Right ventricle myocardium inferior (tissue), 1 donor: ENCODE data around the gene IL34. TPM values are rescaled to one million over a fixed set of nuclear protein-coding genes. Genes with fewer than 3 reads are reported as not detected.

Experiments
- ATAC-seq: fragments of 200-7000 bp; cut with Tn5 transposase; one replicate; pipeline ENCODE4 v1.9.1; 2020; ENCODE audit warnings: mild to moderate bottlenecking, moderate library complexity
- DNase-seq: peaks from one replicate; pipeline ENCODE4 v3.0.0; 2021; ENCODE audit errors: missing footprints
- intact Hi-C: fragments of 100-400 bp; cut with DNase I; formaldehyde crosslinking; loops from one replicate; pipeline ENCODE4 v1.11.0; 2022
- total RNA-seq: library from RNA; stranded (reverse); fragmentation: NEBNext Ultra II Directional; extraction: Animal tissue kit (Norgen Biotek cat#: 25700); gene quantifications from one replicate; pipeline ENCODE4 v1.2.1, GENCODE V29; 2021
- donor health status: DM: no; HTN: yes; CAD: no; lungs with severe emphysema.

The IL34 gene
- total RNA-seq, 1 donor from 2014 or later = 2.0 TPM

- no peak for ATAC-seq
- DNase-seq = peak; percentile 63
Measured at GRCh38 chr16:70684146-70685060, 38.0 kb downstream of the IL34 start.

GRCh38 chr16:70685061-70685937 is 38.9 kb downstream of the IL34 start:
- intact Hi-C loops = no loop called here
- DNase-seq (peak; percentile 69), ATAC-seq (peak; percentile 0)

More at GRCh38 chr16:70684146-70685060, 38.0 kb downstream of the IL34 start:
- intact Hi-C loops = no loop called here

GRCh38 chr16:70685938-70686375 is 39.6 kb downstream of the IL34 start, which contains the start of gene MTSS2:
Gene MTSS2, minus strand, starts transcription at chr16:70686053. Its CDS starts 262 bp downstream, at chr16:70685791.
- intact Hi-C loops = no loop called here
- peak; percentile 72 for ATAC-seq
- DNase-seq = peak; percentile 90

- DNase-seq = peak; percentile 63
- intact Hi-C loops = no loop called here
- no peak for ATAC-seq
Measured at GRCh38 chr16:70686376-70687101, 40.2 kb downstream of the IL34 start.

- intact Hi-C loops = no loop called here
- DNase-seq (peak; percentile 63), ATAC-seq (no peak)
Measured at GRCh38 chr16:70687102-70687511, 40.7 kb downstream of the IL34 start.

- intact Hi-C loops = loop anchor here (2.0 kb wide), 1 partner anchor 49 kb away; no protein-coding TSS in a partner anchor
- DNase-seq = peak; percentile 70
- no peak for ATAC-seq
Measured at GRCh38 chr16:70687671-70688245, 41.4 kb downstream of the IL34 start.

GRCh38 chr16:70688246-70688742 is 41.9 kb downstream of the IL34 start:
- peak; percentile 45 for ATAC-seq
- intact Hi-C loops = loop anchor here (2.0 kb wide), 1 partner anchor 49 kb away; no protein-coding TSS in a partner anchor
- DNase-seq = peak; percentile 84

GRCh38 chr16:70689035-70689969 is 42.9 kb downstream of the IL34 start:
- intact Hi-C loops = loop anchor here (2.0 kb wide), 1 partner anchor 47 kb away; no protein-coding TSS in a partner anchor
- ATAC-seq = no peak
- DNase-seq = peak; percentile 67

- ATAC-seq = no peak
- intact Hi-C loops = loop anchor here (2.0 kb wide), 1 partner anchor 47 kb away; no protein-coding TSS in a partner anchor
Measured at GRCh38 chr16:70689970-70690891, 43.9 kb downstream of the IL34 start.

GRCh38 chr16:70691223-70692129 is 45.1 kb downstream of the IL34 start:
- DNase-seq (peak; percentile 86), ATAC-seq (peak; percentile 15)
- intact Hi-C loops = loop anchor here (2.0 kb wide), 1 partner anchor 39 kb away; no protein-coding TSS in a partner anchor

More at GRCh38 chr16:70689970-70690891, 43.9 kb downstream of the IL34 start:
- DNase-seq = peak; percentile 44

- ATAC-seq (no peak), DNase-seq (peak; percentile 66)
- intact Hi-C loops = loop anchor here (2.0 kb wide), 1 partner anchor 38 kb away; no protein-coding TSS in a partner anchor
Measured at GRCh38 chr16:70692130-70692872, 45.9 kb downstream of the IL34 start.

- peak; percentile 50 for ATAC-seq
- intact Hi-C loops = loop anchor here (2.0 kb wide), 1 partner anchor 38 kb away; no protein-coding TSS in a partner anchor
- peak; percentile 84 for DNase-seq
Measured at GRCh38 chr16:70692873-70693671, 46.7 kb downstream of the IL34 start.
